GM19238 (cell line): ENCODE data around the gene RGS3.

Experiments
- DNase-seq: peaks from one replicate; pipeline ENCODE4 v3.0.0; 2011; ENCODE audit warnings: low spot score; ENCODE audit not compliant: insufficient read length

The RGS3 gene

DNA sequence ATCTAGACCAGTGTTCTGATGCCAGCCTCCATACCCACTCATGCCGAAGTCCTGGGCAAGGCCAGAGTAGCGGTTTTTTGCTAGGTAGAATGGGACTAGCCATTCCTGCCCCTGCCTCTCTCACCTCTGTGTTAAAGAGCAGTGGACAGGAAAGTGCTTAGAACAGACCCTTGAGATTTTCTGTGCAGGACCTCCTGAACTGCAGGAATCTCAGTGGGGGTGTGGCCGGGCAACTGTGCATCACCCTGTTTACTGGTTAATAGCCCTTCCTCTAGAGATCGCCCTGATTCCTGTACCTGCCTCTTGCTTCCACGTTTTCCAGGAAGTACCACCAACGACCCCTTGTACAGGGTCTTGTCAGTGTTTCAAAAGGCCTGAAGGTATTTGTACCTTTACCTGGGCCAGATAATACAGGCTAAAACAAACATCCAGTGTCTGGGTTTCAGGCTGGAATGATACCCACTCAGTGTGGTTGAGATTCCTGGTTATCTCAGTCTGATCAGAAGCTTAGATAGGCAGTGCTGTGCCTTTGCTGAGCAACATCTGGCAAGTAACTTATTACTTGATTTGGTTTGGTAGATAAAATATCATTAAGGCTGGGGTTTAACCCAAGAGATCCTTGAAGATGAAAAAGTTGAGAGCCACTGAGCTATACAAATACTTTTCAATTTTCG is 65.9 kb downstream of the RGS3 start:
- no peak for DNase-seq

DNA sequence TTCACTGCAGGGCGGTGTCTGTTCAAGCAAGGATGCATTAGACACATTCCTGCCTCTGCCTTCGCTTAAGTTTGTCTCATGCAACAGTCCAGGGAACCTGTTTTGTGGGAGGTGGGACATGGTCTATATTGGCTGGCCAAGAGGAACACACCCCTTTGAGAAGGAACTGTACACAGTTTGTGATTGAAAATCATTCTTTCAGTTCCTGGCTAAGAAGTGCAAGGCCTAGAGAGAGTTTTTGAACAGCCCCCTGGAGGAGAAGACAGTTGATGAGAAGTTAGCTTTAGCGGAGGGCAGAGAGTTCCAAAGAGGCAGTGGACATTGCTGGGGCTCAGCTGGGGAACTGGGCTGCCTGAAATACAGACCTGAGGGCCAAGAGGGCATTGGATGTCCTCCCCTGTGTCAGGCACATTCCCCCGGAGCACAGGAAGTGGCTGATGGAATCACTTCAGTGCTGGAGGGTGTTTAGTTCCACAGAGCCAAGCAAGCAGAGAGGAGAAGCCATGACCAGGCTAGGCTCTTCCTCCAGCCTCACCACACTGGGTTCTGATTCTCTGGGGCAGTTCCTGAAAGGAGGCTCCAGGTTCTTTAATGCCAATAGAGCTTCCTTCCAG is 66.6 kb downstream of the RGS3 start:
- DNase-seq = no peak

DNA sequence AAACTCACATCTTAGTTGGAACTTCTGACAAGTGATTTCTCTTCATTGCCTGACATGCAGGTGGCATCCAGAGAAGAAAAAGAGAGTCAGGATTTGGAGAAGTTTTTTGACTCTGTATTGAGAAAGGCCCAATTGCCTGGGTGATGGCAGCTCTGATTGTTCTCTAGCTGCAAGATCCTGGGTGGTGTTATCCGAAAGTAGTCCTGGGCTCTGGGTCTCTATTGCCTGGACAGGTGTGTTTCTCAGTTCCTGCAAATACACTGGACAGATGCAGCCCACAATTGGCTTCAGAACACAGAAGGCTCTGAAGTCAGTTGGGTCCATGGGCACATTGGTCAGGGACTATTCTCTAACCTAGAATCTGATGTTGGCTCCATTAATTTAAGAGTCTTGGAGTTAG is 67.4 kb downstream of the RGS3 start:
- no peak for DNase-seq

DNA sequence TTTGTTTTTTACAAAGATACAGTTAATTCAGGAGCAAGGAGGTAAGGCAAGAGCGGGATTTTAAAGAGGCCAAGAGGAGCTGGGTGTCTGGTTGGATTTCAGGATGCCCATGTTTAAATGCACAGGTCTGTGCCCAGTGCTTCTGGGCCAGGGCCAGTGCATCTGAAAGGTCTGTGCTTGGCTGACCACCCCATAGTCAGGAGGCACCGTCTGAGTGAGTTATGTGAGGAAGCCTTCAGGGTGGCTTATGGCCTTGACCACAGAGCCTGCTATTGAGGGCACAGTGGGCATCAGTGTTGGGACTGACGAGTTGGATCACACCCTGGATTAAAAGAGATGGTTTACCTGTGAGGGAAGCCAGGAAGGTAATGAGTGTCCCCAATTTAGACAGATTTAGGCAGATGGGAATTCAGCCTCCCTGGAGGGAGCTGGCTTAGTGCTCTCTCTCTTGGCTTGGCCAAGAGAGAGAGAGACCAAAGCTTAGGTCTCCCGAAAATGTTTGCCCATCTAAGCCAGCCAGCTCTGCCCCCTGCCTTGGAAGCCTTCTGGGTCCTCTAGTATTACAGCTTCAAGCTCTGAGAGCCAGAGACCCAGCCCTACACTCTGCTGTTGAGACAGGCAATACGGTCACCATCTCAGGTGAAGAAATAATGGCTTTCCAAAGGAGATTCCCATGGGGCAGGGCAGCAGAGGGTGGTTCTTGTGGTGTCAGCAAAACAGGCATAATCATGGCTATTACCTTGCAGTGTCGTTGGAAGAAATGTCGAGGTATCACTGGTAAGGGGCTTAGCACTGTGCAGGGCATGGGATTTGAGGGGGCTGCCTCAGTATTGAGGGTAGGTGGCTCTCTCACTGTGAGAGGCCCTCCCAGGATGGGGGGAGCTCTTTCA is 68.6 kb downstream of the RGS3 start:
- DNase-seq = no peak

DNA sequence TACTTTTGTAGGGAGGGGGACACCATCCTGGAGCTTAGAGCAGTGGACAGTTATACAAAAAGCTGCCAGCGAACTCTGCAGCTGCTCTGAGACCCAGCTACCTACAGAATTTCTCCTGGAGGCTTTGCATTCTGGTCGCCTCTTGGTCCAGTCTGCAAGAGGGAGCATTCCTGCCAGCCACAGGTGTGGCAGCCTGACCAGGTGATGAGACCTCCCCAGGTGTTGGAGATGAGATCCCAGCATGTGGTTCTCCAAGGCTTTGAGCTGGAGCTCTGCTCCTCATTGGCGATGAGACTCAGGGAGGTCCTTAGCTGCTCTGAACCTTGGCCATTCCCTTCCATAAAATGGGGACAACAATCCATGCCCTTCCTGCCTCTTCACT is 69.3 kb downstream of the RGS3 start:
- no peak for DNase-seq

DNA sequence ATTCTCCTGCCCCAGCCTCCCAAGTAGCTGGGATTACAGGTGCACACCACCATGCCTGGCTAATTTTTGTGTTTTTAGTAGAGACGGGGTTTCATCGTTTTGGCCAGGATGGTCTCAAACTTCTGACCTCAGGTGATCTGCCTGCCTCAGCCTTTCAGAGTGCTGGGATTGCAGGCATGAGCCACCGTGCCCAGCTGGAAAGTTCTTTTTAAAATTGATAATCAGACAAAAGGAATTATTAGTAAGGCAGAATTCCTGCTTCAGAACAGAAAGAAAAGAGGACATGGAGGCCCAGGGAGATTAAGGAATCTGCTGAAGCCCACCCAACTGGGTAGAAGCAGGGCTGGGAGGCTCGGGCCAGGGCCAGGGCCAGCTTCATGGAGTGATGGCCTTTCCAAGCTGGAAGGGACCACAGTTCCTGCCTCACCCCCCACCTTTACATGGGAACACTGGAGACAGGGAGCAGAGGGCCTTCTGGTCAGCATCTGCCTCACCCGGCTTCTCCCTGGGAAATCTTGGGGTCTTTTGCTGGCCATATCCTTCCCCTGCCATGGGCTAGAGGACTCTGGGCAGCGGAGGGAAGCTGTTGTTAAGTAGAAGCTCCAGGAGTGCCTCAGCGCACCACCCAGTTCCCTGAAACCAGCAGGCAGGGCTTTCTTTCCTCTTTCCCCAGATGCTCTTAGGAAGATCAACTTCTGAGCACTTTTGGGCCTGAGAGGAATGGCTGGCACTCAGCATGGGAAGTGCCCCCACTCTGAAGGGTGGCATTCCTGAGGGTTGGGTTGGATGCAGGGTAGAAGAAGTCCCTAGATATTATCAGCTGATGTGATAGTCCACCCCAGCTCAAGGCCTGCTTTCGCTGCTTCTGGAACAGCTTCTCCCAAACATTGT is 70.1 kb downstream of the RGS3 start:
- DNase-seq = no peak

DNA sequence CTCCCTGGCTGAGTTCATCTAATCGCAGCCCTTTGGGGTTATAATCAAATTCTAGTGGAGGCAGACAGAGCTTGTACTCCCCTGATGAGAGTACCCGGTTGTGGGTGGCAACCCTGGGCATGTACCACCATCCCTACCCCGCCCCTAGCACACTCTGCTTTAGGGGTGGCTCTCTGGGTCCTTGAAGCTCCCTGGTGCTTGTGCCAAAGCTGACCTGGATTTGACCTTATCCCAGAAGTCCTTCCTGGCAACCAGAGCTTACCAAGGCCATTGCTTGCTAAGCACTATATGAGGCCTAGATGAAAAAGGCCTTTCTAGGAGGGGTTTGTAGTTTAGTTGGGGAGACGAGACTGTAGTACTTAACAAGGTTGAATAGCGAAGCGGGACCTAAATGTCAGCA is 72.2 kb downstream of the RGS3 start:
- DNase-seq = no peak

DNA sequence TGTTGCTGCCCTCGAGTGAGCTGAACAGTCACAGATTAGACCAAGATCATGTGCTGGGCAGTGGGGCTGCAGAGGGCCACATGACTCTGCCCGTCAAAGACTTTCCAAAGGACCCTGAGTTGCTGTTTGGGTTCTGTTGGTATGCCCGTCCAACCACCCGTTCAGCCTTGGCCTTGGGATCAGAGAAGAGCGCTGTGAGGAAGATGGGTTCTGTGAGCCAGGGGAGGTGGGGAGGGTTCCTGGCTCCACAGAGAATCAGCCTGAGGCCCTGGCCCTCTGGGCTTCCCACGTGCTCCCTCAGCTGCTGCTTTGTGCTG is 72.6 kb downstream of the RGS3 start:
- DNase-seq = no peak

DNA sequence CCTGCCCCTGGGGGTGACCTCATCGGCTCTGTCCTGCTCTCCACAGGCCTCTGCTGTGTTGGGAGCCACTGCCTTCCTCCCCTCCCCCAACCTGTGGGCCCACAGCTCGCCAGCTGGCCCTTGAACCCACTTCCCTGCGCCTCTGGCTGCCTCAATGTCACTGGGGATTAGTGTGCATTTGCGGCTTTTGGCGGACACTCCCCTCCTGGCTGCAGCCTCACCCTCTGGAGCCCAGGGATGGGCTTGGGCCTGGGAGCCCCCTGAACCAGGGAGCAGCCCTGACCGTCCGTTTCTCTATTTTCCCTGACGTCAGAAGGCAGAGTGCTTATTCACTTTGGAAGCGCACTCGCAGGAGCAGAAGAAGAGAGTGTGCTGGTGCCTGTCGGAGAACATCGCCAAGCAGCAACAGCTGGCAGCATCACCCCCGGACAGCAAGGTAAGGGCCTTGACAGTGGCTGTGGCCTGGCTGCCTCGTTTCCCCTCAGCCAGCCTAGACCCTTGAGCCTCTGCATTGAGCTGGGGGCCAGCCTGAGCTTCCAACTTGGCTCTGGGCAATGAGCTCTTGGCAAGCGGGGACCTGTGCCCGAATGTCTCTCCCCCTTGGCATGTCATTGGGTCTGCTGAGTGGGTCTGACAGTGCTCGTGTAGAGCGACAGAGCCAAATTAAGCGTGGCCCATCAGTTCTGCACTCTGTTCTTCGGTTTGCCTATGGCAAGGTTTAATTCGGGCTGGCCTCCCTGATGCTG is 73.1 kb downstream of the RGS3 start:
- DNase-seq = no peak

DNA sequence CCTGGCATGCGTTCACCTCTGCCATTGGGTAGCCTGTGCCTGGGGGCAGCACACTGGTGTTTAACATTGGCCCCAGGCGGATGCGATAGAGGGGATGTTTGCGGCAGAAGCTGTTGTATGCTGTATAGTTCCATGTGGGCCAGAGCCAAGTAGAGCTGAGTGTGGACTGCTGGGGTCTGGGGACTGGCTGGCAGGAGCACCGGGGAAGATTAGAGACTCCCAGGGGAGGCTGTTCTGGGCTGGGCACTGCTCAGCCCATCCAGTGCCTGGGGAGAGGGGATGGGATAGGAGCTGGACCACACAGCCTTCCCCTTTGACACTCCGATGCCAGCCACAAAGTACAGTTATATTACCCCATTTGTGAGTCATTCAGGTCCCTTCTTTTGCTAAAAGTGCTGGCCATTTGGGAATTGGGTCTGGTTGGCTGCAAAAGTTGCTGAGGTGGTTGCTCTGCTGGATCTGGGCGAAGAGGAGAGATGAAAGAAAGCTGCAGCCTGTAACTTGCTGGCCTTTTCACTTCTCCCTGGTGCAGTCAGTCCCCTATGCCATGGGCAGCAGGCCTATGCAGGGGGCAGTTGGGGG is 73.8 kb downstream of the RGS3 start:
- DNase-seq = no peak

DNA sequence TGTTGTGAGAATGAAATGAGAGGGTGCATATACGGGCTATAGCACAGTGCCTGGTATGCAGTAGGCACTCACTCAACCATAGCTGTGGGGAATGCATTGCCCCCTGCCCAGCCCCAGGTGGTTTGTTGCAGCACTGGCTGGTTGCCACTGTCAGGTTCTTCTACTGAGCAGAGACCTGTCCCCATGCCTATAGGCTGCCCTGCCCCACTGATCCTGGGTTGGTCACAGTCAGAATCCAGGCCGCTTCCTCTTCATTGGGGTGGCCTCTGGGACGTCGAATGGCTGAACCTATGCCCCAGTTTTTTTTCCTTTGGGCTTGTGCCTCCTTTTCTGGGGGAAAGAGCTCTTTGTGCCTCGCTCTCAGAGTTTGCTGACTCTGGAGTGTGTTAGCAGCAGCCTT is 74.6 kb downstream of the RGS3 start:
- no peak for DNase-seq

DNA sequence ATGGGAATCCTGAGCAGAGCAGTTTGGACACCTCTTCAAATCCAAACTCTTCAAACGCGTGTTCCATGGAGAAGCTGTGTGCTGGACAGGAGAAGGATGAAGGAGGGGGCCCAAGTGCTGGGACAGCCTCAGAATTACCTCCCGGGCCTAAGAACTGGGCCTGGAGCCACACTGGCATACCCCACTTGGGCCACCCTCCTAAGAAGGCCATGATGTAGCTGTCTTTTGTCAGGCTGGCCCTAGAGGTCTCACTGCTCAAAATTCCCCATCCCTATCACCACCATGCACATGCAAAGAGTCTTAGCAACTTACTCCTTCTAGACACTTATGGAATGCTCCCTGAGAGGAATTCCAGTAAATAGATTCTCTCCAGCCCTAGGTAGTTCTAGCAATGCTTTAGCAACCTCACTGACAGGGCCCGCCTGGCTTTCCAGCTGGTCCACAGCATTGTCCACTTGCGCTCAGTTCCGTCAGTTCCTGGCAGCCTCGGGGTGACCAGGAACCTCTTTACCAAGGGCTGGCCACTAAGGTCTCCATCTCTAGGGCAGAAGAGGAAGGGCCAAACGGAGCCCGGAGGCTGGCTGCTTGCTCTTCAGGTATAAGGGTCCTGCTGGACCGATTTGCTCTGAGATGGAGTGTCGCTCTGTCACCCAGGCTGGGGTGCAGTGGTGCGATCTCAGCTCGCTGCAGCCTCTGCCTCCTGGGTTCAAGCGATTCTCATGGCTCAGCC is 75.3 kb downstream of the RGS3 start:
- DNase-seq = no peak

DNA sequence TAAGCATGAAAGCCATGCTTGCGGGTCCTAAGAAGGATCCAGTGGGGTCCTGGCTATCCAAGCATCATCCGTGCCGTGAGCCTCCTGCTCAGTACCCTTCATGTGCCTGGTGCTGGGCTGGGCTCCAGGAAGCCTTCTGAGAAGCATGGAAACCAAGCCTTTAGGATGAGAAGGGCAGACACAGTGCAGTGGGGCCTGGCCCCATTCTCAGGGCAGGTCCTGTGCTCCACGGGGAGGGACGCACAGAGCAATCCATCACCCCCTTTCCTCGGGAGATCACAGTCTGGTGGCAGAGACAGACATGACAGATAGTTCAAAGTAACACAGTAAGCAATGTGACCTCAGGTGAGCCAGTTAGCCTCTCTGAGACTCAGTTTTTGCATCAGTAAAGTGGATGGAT is 76.9 kb downstream of the RGS3 start:
- no peak for DNase-seq

DNA sequence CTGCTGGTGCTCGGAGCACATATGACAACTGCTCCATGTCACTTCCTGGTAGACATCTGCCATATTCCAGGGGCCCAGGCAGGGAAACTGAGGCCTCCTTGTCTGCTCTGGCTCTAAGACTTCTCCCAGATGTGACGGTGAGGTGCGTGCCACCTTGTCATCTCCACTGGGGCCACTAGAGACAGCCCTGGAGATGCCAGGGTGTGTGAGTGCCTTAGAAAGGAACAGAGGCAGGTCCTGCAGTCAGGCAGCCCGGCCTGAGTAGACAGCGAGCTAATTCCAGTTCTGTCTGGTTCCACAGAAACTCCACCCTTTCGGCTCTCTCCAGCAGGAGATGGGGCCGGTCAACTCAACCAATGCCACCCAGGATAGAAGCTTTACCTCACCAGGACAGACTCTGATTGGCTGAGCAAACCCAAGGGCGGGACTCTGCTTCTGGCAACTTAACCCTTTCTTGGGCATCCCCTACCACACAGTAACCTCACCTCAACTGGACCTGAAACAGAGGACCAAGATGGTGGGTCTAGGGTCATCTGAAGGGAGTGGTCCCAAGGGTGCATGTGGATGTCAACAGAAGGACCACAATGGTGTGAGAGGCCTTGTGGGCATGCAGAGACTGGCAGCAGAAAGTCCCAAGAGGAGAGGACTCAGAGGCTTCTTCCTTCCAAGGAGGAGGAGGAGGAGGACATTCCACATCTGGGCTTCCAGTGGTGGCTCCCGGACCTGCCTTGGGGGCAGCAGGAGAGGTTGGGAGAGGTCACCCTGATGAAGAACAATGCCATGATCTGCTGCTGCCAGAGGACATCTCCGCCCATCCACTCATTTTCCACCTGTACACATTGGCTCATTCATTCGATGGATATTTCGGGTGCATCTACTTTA is 77.7 kb downstream of the RGS3 start:
- DNase-seq = no peak

DNA sequence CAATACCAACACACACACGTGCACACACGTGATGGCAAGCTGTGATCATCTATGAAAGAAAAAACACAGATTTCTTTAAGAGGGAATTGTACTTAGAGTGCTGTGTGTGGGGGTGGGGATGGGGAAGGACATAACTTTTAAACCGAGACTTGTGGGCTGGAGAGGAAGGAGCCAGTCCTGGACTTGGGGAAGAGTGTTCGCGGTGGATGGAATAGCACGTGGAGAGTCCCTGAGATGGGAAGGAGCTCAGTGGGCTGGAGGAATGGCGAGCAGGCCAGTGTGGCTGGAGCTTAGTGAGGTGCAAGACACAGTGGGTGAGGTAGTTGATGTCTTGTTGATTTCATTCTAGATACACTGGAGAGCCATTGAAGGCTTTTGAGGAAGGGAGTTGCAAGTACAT is 78.5 kb downstream of the RGS3 start:
- no peak for DNase-seq

DNA sequence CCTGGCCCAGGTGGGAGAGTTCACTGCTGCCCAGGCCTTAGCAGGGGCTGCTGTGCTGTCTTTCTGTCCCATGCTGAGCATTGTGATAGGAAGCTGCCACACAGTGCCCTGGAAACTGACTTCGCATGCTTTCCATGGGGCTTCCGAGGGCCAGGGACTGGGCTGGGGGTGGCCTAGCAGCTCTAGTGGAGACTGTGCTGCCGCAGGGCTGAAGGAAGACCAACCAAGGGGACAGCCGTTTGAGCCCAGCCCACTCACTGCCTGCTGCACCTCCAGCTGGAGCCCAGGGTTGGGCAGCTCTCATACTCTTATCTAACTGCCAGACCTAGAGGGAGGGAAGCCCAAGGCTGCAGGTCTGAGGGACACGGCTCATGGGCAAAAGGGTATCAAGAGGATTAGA is 79.2 kb downstream of the RGS3 start:
- no peak for DNase-seq

DNA sequence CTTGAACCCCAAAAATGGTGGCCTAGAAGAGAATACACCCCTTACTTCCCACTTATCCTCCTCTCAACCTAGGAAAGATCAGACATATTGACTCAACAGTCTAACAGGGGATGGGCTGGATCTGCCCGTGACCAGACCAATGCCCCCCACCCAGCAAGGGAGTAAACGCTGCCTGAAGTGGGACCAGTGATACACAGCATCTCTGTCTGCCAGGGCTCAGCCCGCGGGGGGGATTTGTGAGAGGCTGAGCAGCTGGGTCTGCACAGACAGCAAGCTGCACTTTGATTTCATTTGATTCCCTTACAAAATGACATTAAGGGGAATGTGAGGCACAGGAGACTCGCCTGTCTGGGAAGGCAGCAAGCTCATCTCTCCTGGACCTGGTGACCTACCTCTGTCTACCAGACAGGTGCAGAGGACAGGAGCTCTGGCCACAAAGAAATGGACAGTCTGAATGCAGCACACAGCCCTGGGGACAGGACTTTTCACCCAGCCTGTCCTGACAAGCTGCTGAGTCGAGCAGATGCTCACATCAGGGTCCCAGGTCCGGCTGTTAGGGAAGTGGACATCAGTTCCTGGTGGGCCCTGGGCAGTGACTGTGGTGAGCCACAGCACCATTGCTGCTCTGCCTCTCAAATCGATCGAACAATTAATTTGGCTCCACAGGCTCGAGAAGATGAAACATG is 79.9 kb downstream of the RGS3 start:
- no peak for DNase-seq

DNA sequence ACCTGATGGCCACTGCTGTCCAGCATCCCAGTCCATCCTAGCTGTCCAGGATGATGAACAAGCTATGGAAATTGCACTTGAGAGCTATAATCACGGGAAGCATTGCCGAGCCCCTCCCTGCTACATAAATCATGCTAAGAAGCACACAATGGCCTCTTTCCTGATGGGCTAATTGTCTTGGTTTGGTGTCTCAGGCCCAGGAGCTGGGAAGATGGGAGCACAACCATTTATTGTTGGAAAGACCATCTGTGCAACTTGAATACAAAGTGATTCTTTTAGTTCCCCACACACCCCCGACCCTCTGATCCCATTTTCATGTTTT is 80.4 kb downstream of the RGS3 start:
- no peak for DNase-seq

DNA sequence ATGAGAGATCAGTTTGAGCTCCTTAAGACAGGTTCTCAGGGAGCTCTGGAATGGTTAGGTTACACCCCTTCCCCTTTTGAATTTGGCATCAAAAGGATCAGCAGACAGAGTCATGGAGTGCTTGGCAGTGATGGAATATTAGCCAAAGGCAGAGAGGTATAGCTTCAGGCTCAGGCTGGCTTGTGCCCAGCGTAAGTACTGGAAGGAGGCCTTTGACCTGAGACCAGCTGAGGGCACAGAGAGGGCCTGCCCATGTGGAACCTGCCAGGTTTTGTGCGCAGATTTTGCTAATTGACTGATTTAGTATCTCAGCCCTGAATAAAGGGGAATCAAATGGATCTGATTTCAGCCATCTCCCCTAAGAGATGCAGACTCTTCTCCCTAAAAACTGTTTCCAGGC is 81.5 kb downstream of the RGS3 start:
- DNase-seq = no peak
